GM18526 (cell line): ENCODE measurements around the gene HOXB3.

Experiments
- POLR2A ChIP-seq: IDR thresholded peaks from 3 replicates; pipeline ENCODE4 v1.6.1; 2011; ENCODE audit not compliant: insufficient read length; ENCODE audit errors: extremely low read depth

The HOXB3 gene

GRCh38 chr17:48566717-48567116 is 23.3 kb downstream of the HOXB3 start:
- no peak for TF ChIP-seq POLR2A

GRCh38 chr17:48565925-48566710 is 23.9 kb downstream of the HOXB3 start:
- no peak for TF ChIP-seq POLR2A

- no peak for TF ChIP-seq POLR2A
Observed at GRCh38 chr17:48565022-48565554, 25.0 kb downstream of the HOXB3 start.

GRCh38 chr17:48564188-48565021 is 25.6 kb downstream of the HOXB3 start:
- TF ChIP-seq POLR2A, result no peak

- TF ChIP-seq POLR2A, result no peak
Observed at GRCh38 chr17:48563867-48564187, 26.2 kb downstream of the HOXB3 start.

GRCh38 chr17:48563385-48563838 is 26.6 kb downstream of the HOXB3 start:
- TF ChIP-seq POLR2A, result no peak

GRCh38 chr17:48562934-48563333 is 27.1 kb downstream of the HOXB3 start:
- no peak for TF ChIP-seq POLR2A

GRCh38 chr17:48561884-48562810 is 27.9 kb downstream of the HOXB3 start:
- peak; percentile 35 for TF ChIP-seq POLR2A

- no peak for TF ChIP-seq POLR2A
Observed at GRCh38 chr17:48559840-48560817, 29.9 kb downstream of the HOXB3 start.

GRCh38 chr17:48559122-48559839 is 30.8 kb downstream of the HOXB3 start:
- no peak for TF ChIP-seq POLR2A

GRCh38 chr17:48558831-48559121 is 31.3 kb downstream of the HOXB3 start:
- no peak for TF ChIP-seq POLR2A

- TF ChIP-seq POLR2A, result no peak
Observed at GRCh38 chr17:48558057-48558830, 31.8 kb downstream of the HOXB3 start.
